ENCODE measurements around the gene GTF2E1. TPM values are rescaled to one million over a fixed set of nuclear protein-coding genes. Genes with fewer than 3 reads are reported as not detected.

Gene GTF2E1
- total RNA-seq: 28.3 and 31.2 TPM in 2 replicates
- long read RNA-seq, transcript GTF2E1-201 (5 exons, 3,012 nt): major isoform, 119 of 137 reads
- long read RNA-seq, partial matches to known transcripts: 5 of 137 reads
- long read RNA-seq, other reads (novel, unspliced or antisense): 12 of 137 reads

GRCh38 chr3:120742198-120742848, at the start of gene GTF2E1, which contains the start of gene RABL3:
GTF2E1 (plus strand) TSS chr3:120742744; CDS start chr3:120750553, 7,809 bp downstream.
RABL3 (minus strand) TSS chr3:120742516; CDS start chr3:120742507, 9 bp downstream.
- Mint-ChIP-seq H3K36me3 (ENCODE audit: insufficient read depth) (peaks cover 18% of the 10 kb centered on the region), H3K4me1 (ENCODE audit: low read depth) (peaks cover 21% of the 10 kb centered on the region), H3K27ac (peak within 1 kb of the TSS; percentile 100), H3K9me3 (ENCODE audit: low read depth) (peaks cover 5% of the 10 kb centered on the region), H3K4me3 (ENCODE audit: low read depth) (peak within 1 kb of the TSS; percentile 94), H3K27me3 (no peaks in the 10 kb centered on the region)
- TF ChIP-seq CTCF (IDR thresholded peaks at IDR 0.05; ENCODE audit: unreplicated experiment): no peak
- peak; percentile 92 for DNase-seq (ENCODE audit: low spot score, unreplicated experiment)

- Mint-ChIP-seq H3K27ac (peak overlapping the region; percentile 97), H3K4me3 (ENCODE audit: low read depth) (peak overlapping the region; percentile 4), H3K27me3 (no peaks in the 10 kb centered on the region), H3K36me3 (ENCODE audit: insufficient read depth) (no peaks in the 10 kb centered on the region), H3K9me3 (ENCODE audit: low read depth) (no peaks in the 10 kb centered on the region), H3K4me1 (ENCODE audit: low read depth) (peaks cover 34% of the 10 kb centered on the region)
- TF ChIP-seq CTCF (IDR thresholded peaks at IDR 0.05; ENCODE audit: unreplicated experiment): no peak
- DNase-seq (ENCODE audit: low spot score, unreplicated experiment): no peak
Measured at GRCh38 chr3:120693439-120694171, 48.9 kb upstream of the GTF2E1 start.

GRCh38 chr3:120699333-120699732, 43.2 kb upstream of the GTF2E1 start:
- H3K4me1 Mint-ChIP-seq (ENCODE audit: low read depth): peaks cover 16% of the 10 kb centered on the region
- DNase-seq (ENCODE audit: low spot score, unreplicated experiment): no peak
- peaks cover 12% of the 10 kb centered on the region for H3K9me3 Mint-ChIP-seq (ENCODE audit: low read depth)
- no peak overlapping the region for H3K27ac Mint-ChIP-seq
- peaks cover 16% of the 10 kb centered on the region for H3K36me3 Mint-ChIP-seq (ENCODE audit: insufficient read depth)
- no peaks in the 10 kb centered on the region for H3K27me3 Mint-ChIP-seq
- H3K4me3 Mint-ChIP-seq (ENCODE audit: low read depth): no peak overlapping the region
- no peak for TF ChIP-seq CTCF (IDR thresholded peaks at IDR 0.05; ENCODE audit: unreplicated experiment)

GRCh38 chr3:120705884-120706582, 36.5 kb upstream of the GTF2E1 start:
- Mint-ChIP-seq H3K9me3 (ENCODE audit: low read depth) (peaks cover 12% of the 10 kb centered on the region), H3K36me3 (ENCODE audit: insufficient read depth) (peaks cover 23% of the 10 kb centered on the region), H3K4me1 (ENCODE audit: low read depth) (no peaks in the 10 kb centered on the region), H3K27me3 (no peaks in the 10 kb centered on the region), H3K27ac (no peak overlapping the region), H3K4me3 (ENCODE audit: low read depth) (no peak overlapping the region)
- no peak for TF ChIP-seq CTCF (IDR thresholded peaks at IDR 0.05; ENCODE audit: unreplicated experiment)
- no peak for DNase-seq (ENCODE audit: low spot score, unreplicated experiment)

GRCh38 chr3:120706950-120707349, 35.6 kb upstream of the GTF2E1 start:
- DNase-seq (ENCODE audit: low spot score, unreplicated experiment): no peak
- Mint-ChIP-seq H3K27me3 (no peaks in the 10 kb centered on the region), H3K9me3 (ENCODE audit: low read depth) (peaks cover 12% of the 10 kb centered on the region), H3K4me3 (ENCODE audit: low read depth) (no peak overlapping the region), H3K4me1 (ENCODE audit: low read depth) (no peaks in the 10 kb centered on the region), H3K27ac (no peak overlapping the region), H3K36me3 (ENCODE audit: insufficient read depth) (peaks cover 23% of the 10 kb centered on the region)
- no peak for TF ChIP-seq CTCF (IDR thresholded peaks at IDR 0.05; ENCODE audit: unreplicated experiment)

All from progenitor cell of endocrine pancreas (in vitro differentiated cells).